H1 (cell line): ENCODE data around the gene CCDC127. TPM values are rescaled to one million over a fixed set of nuclear protein-coding genes. Genes with fewer than 3 reads are reported as not detected.

Experiments used
- CTCF ChIA-PET: fragments of 300-600 bp; sonication (Branson Sonifier 250); formaldehyde crosslinking; loops from one replicate; lab custom pipeline; 2021; ENCODE audit not compliant: partially characterized antibody; lab: Charles Lee
- POLR2A ChIA-PET: fragments of 300-600 bp; sonication (Branson Sonifier 250); formaldehyde crosslinking; loops from one replicate; lab custom pipeline; 2021; ENCODE audit warnings: inconsistent platforms; ENCODE audit not compliant: partially characterized antibody; lab: Charles Lee
- DNase-seq, 2 experiments: peaks; one replicate each; pipeline versions ENCODE4 v3.0.0 to v3.0.0-alpha.2; 2010 to 2022; ENCODE audit warnings: low spot score in 2 of 2, low read depth in 1 of 2, mixed read lengths in 1 of 2
- FAIRE-seq: peaks from 2 replicates; lab custom pipeline; 2011; peaks lifted over from hg19 to GRCh38; lab: Jason Lieb, UNC
- H2AFZ ChIP-seq: 2 replicates; pipeline ENCODE4 v1.8.1; 2012; ENCODE audit warnings: low read length, inconsistent platforms
- H2AK5ac ChIP-seq: 2 replicates; pipeline ENCODE4 v1.6.1; 2013; ENCODE audit warnings: low read depth, low read length
- H2BK120ac ChIP-seq: replicated peaks from 2 replicates; pipeline ENCODE3; 2013; ENCODE audit warnings: low read depth, low read length, inconsistent platforms
- H2BK12ac ChIP-seq: 2 replicates; pipeline ENCODE4 v1.6.1; 2013; ENCODE audit warnings: low read depth, low read length
- H2BK15ac ChIP-seq: 2 replicates; pipeline ENCODE4 v1.6.1; 2013; ENCODE audit warnings: low read length
- H2BK20ac ChIP-seq: 2 replicates; pipeline ENCODE4 v1.6.1; 2013; ENCODE audit warnings: low read length
- H2BK5ac ChIP-seq: 2 replicates; pipeline ENCODE4 v1.6.1; 2013; ENCODE audit warnings: low read depth, low read length
- H3K14ac ChIP-seq: 2 replicates; pipeline ENCODE4 v1.6.1; 2013; ENCODE audit warnings: inconsistent platforms; ENCODE audit not compliant: insufficient read length
- H3K18ac ChIP-seq: 2 replicates; pipeline ENCODE4 v1.6.1; 2013; ENCODE audit warnings: low read length; ENCODE audit errors: extremely low read depth
- H3K23ac ChIP-seq: 2 replicates; pipeline ENCODE4 v1.6.1; 2013; ENCODE audit warnings: inconsistent platforms; ENCODE audit not compliant: insufficient read length
- H3K23me2 ChIP-seq: 2 replicates; pipeline ENCODE4 v1.6.1; 2013; ENCODE audit warnings: low read depth, low read length
- H3K27ac ChIP-seq: 2 replicates; pipeline ENCODE4 v1.6.1; 2011; ENCODE audit warnings: low read depth, low read length, inconsistent platforms
- H3K27me3 ChIP-seq, 4 experiments: replicated peaks in 1 of 4; 1 replicate in 1 of 4; 2 replicates in 3 of 4; pipeline versions ENCODE4 v1.6.1 to v1.8.1; 2011 to 2013; ENCODE audit warnings: low read length in 3 of 4, mild to moderate bottlenecking in 3 of 4, inconsistent platforms in 2 of 4, mixed read lengths in 2 of 4, moderate library complexity in 1 of 4; ENCODE audit not compliant: control insufficient read depth in 3 of 4, insufficient read depth in 3 of 4; ENCODE audit errors: extremely low read depth in 1 of 4
- H3K36me3 ChIP-seq, 4 experiments: 2 replicates each; pipeline versions ENCODE4 v1.6.1 to v1.8.1; 2011 to 2013; ENCODE audit warnings: mild to moderate bottlenecking in 4 of 4, low read length in 3 of 4, moderate library complexity in 2 of 4, control low read depth in 1 of 4, inconsistent platforms in 1 of 4; ENCODE audit not compliant: insufficient read depth in 4 of 4, control insufficient read depth in 2 of 4
- H3K4ac ChIP-seq: replicated peaks from 2 replicates; pipeline ENCODE3; 2013; ENCODE audit warnings: low read length, low read depth, mixed read lengths, inconsistent platforms; ENCODE audit not compliant: insufficient read length
- H3K4me1 ChIP-seq, 4 experiments: replicated peaks in 1 of 4; 1 replicate in 1 of 4; 2 replicates in 3 of 4; pipeline versions ENCODE4 v1.6.1 to v1.8.1; 2011 to 2013; ENCODE audit warnings: low read length in 3 of 4, inconsistent platforms in 2 of 4, mixed read lengths in 1 of 4; ENCODE audit not compliant: insufficient read depth in 4 of 4, control insufficient read depth in 3 of 4
- H3K4me2 ChIP-seq, 2 experiments: 2 replicates each; pipeline versions ENCODE4 v1.6.1 to v1.8.1; 2011 to 2013; ENCODE audit warnings: low read depth in 2 of 2, low read length in 2 of 2, control low read depth in 1 of 2, inconsistent platforms in 1 of 2, mild to moderate bottlenecking in 1 of 2; ENCODE audit not compliant: insufficient read depth in 1 of 2
- H3K4me3 ChIP-seq, 4 experiments: fragments of 200-600, 300-600 bp in 1 of 4; sonication (generic), shearing (Covaris generic), sonication (Bioruptor Twin) in 1 of 4; 2 replicates each; pipeline versions ENCODE4 v1.5.1 to v1.8.1; 2011 to 2016; ENCODE audit warnings: low read length in 4 of 4, low read depth in 3 of 4, control low read depth in 2 of 4, inconsistent platforms in 2 of 4, mild to moderate bottlenecking in 2 of 4, mixed read lengths in 1 of 4, moderate library complexity in 1 of 4; ENCODE audit not compliant: insufficient read depth in 2 of 4; ENCODE audit errors: extremely low read depth in 1 of 4
- H3K56ac ChIP-seq: replicated peaks from 2 replicates; pipeline ENCODE3; 2013; ENCODE audit warnings: low read depth, mild to moderate bottlenecking, mixed read lengths, low read length, inconsistent platforms; ENCODE audit not compliant: insufficient read length
- H3K79me1 ChIP-seq: 2 replicates; pipeline ENCODE4 v1.6.1; 2013; ENCODE audit warnings: low read depth, low read length, control low read depth
- H3K79me2 ChIP-seq, 2 experiments: 2 replicates each; pipeline versions ENCODE4 v1.6.1 to v1.8.1; 2012 to 2013; ENCODE audit warnings: low read length in 2 of 2, mild to moderate bottlenecking in 2 of 2, inconsistent platforms in 1 of 2; ENCODE audit not compliant: insufficient read depth in 2 of 2, control insufficient read depth in 1 of 2
- H3K9ac ChIP-seq, 4 experiments: replicated peaks in 1 of 4; 1 replicate in 1 of 4; 2 replicates in 3 of 4; pipeline versions ENCODE4 v1.6.1 to v1.8.1; 2011 to 2013; ENCODE audit warnings: low read depth in 3 of 4, low read length in 3 of 4, control low read depth in 2 of 4, mild to moderate bottlenecking in 2 of 4, moderate library complexity in 2 of 4, inconsistent platforms in 1 of 4; ENCODE audit errors: extremely low read depth in 1 of 4
- H3K9me3 ChIP-seq, 2 experiments: 2 replicates each; pipeline versions ENCODE4 v1.6.1 to v1.8.1; 2012 to 2013; ENCODE audit warnings: mild to moderate bottlenecking in 2 of 2, moderate library complexity in 2 of 2, control low read depth in 1 of 2, inconsistent platforms in 1 of 2, low read depth in 1 of 2, low read length in 1 of 2, mixed read lengths in 1 of 2; ENCODE audit not compliant: insufficient read depth in 2 of 2
- H4K20me1 ChIP-seq, 2 experiments: replicated peaks in 1 of 2; 2 replicates each; pipeline versions ENCODE3 to v1.8.1; 2011 to 2013; ENCODE audit warnings: inconsistent platforms in 2 of 2, low read length in 2 of 2, mild to moderate bottlenecking in 1 of 2; ENCODE audit not compliant: insufficient read depth in 2 of 2, control insufficient read depth in 1 of 2
- H4K5ac ChIP-seq: 2 replicates; pipeline ENCODE4 v1.6.1; 2013; ENCODE audit warnings: low read length, low read depth, mixed read lengths, inconsistent platforms; ENCODE audit not compliant: insufficient read length
- H4K8ac ChIP-seq: 2 replicates; pipeline ENCODE4 v1.8.0; 2013; ENCODE audit warnings: mild to moderate bottlenecking, moderate library complexity, low read length, inconsistent platforms; ENCODE audit not compliant: insufficient read depth; ENCODE audit errors: extremely low read depth
- H4K91ac ChIP-seq: replicated peaks from 2 replicates; pipeline ENCODE3; 2013; ENCODE audit warnings: low read length, mixed read lengths, inconsistent platforms; ENCODE audit not compliant: insufficient read length
- CREB1 ChIP-seq: IDR thresholded peaks from 2 replicates; pipeline ENCODE4 v1.6.1; 2012; ENCODE audit warnings: inconsistent platforms
- RFX5 ChIP-seq: IDR thresholded peaks from 2 replicates; pipeline ENCODE4 v1.6.1; 2011; ENCODE audit warnings: low read depth, low read length, improper control_type of control experiment, borderline replicate concordance
- WGBS, 2 experiments: shearing (Covaris generic) in 1 of 2; methylation state at CpG; one replicate each; pipeline versions ENCODE4 v1.1.6 to v1.1.7; 2013 to 2015; ENCODE audit warnings: low lambda C conversion rate in 2 of 2, mixed read lengths in 2 of 2, inconsistent platforms in 1 of 2, low coverage in 1 of 2, missing lambda C conversion rate in 1 of 2; ENCODE audit not compliant: insufficient replicate concordance in 2 of 2, insufficient coverage in 1 of 2, insufficient read length in 1 of 2; ENCODE audit errors: extremely low coverage in 1 of 2, missing lambda C conversion rate in 1 of 2; 5-methylcytosine and 5-hydroxymethylcytosine counted together
- polyA plus RNA-seq, 7 experiments: library from polyadenylated mRNA; depleted of rRNA in 3 of 7; stranded (reverse) in 5 of 7; unstranded in 2 of 7; fragments of >200 nt in 5 of 7; fragments of 200-250 nt in 2 of 7; gene quantifications; 1 replicate in 5 of 7; 2 replicates in 1 of 7; 4 replicates in 1 of 7; pipeline versions ENCODE4 v1.2.1 to v1.2.3, GENCODE V29; 2011 to 2013; ENCODE audit warnings: missing spikeins in 2 of 7, mixed read lengths in 2 of 7
- total RNA-seq: library from RNA; stranded (reverse); fragmentation: NEBNext Ultra II Directional; extraction: Animal tissue kit (Norgen Biotek cat#: 25700); gene quantifications from 2 replicates; pipeline ENCODE4 v1.2.1, GENCODE V29; 2021

The CCDC127 gene
- total and polyA plus RNA-seq, 2 of the 8 experiments (the other 6 are each of a cell fraction or from before 2014, with no cell fraction given) = 2.9 to 8.0 TPM

GRCh38 chr5:150746-151145, 67.2 kb downstream of the CCDC127 start:
- no peak overlapping the region for H3K9ac ChIP-seq
- H2AK5ac ChIP-seq = no peak overlapping the region
- H3K23ac ChIP-seq = no peak overlapping the region
- TF ChIP-seq RFX5 = no peak
- TF ChIP-seq CREB1 = no peak
- H4K91ac ChIP-seq = no peak overlapping the region
- no peak overlapping the region for H2BK20ac ChIP-seq
- H3K79me1 ChIP-seq = no peaks in the 10 kb centered on the region
- H3K36me3 ChIP-seq = peaks cover 8 to 65% (median 33%) of the 10 kb centered on the region in 4 experiments; a peak in 7 of 8 replicates
- no peak overlapping the region for H4K5ac ChIP-seq
- no peak overlapping the region for H3K18ac ChIP-seq
- no peaks in the 10 kb centered on the region for H3K23me2 ChIP-seq
- WGBS, 2 experiments = 92% methylated on average over 4 of the region's 4 CpGs; no CpG with 5 or more reads in 1 of the 2 experiments
- no peak overlapping the region for H3K4me3 ChIP-seq
- FAIRE-seq (no peak), DNase-seq (peak in 1 of 2 experiments; percentile 27)
- no peaks in the 10 kb centered on the region for H3K27me3 ChIP-seq
- H3K9me3 ChIP-seq = peaks cover 8 to 12% of the 10 kb centered on the region in 2 experiments; a peak in 3 of 4 replicates
- no peak overlapping the region for H2BK5ac ChIP-seq
- no peak overlapping the region for H2BK120ac ChIP-seq
- H3K79me2 ChIP-seq = no peaks in the 10 kb centered on the region
- H3K4me2 ChIP-seq = no peak overlapping the region
- no peak overlapping the region for H2AFZ ChIP-seq
- no peak overlapping the region for H3K27ac ChIP-seq
- no peak overlapping the region for H3K56ac ChIP-seq
- ChIA-PET POLR2A (no interaction called here), CTCF (no interaction called here)
- H3K4me1 ChIP-seq = peaks cover 0 to 2% (median 0%) of the 10 kb centered on the region in 4 experiments; a peak in 2 of 7 replicates
- H3K14ac ChIP-seq = no peak overlapping the region
- peaks cover 0 to 1% of the 10 kb centered on the region in 2 experiments for H4K20me1 ChIP-seq
- no peak overlapping the region for H3K4ac ChIP-seq
- no peak overlapping the region for H2BK15ac ChIP-seq
- no peak overlapping the region for H4K8ac ChIP-seq
- H2BK12ac ChIP-seq = no peak overlapping the region
